Ovary (tissue), 9 donors: ENCODE measurements around the gene VCL. TPM values are rescaled to one million over a fixed set of nuclear protein-coding genes. Genes with fewer than 3 reads are reported as not detected.

Experiments used
- DNase-seq, 5 donors: peaks; one replicate each; pipeline ENCODE4 v3.0.0-alpha.2; 2019 to 2020
- H3K27ac ChIP-seq, 2 donors: fragments of 200-600 bp; one replicate each; pipeline versions ENCODE4 v1.5.1 to v1.8.0; 2019 to 2022
- H3K27me3 ChIP-seq: fragments of 200-600 bp; one replicate; pipeline ENCODE4 v1.8.0; 2022
- H3K36me3 ChIP-seq: fragments of 200-600 bp; sonication (generic); one replicate; pipeline ENCODE4 v1.5.1; 2019
- H3K4me1 ChIP-seq: one replicate; pipeline ENCODE4 v1.8.1; 2013; ENCODE audit warnings: mild to moderate bottlenecking, moderate library complexity; ENCODE audit not compliant: insufficient read depth
- H3K4me3 ChIP-seq: fragments of 200-600 bp; sonication (generic); one replicate; pipeline ENCODE4 v1.5.1; 2017
- H3K9me3 ChIP-seq, 2 donors: fragments of 200-600 bp in 1 of 2; sonication (generic) in 1 of 2; one replicate each; pipeline versions ENCODE4 v1.5.1 to v1.8.1; 2013 to 2019; ENCODE audit warnings: mild to moderate bottlenecking in 1 of 2, moderate library complexity in 1 of 2
- CTCF ChIP-seq, 3 donors: fragments of 450-650 bp in 2 of 3; fragments of 200-600 bp in 1 of 3; IDR thresholded peaks; one replicate each; pipeline versions ENCODE4 v1.5.1 to v1.8.0; 2016 to 2022; ENCODE audit warnings: antibody characterized with exemption in 3 of 3, mild to moderate bottlenecking in 1 of 3
- EP300 ChIP-seq: sonication (generic); formaldehyde crosslinking; IDR thresholded peaks from one replicate; pipeline ENCODE4 v1.6.1; 2017; ENCODE audit warnings: antibody characterized with exemption
- POLR2A ChIP-seq: fragments of 450-650 bp; IDR thresholded peaks from one replicate; pipeline ENCODE4 v1.6.1; 2017; ENCODE audit warnings: antibody characterized with exemption, mild to moderate bottlenecking, moderate library complexity
- WGBS, 3 donors: extraction: QIAGEN DNeasy Blood & Tissue Kit in 1 of 3; methylation state at CpG; one replicate each; pipeline versions ENCODE4 v1.1.5 to v1.1.7; 2013 to 2017; 5-methylcytosine and 5-hydroxymethylcytosine counted together
- intact Hi-C, 4 donors: fragments of 100-400 bp; cut with DNase I; formaldehyde crosslinking; loops; one replicate each; pipeline versions ENCODE4 v1.11.0 to v1.15.1; 2022 to 2023
- polyA plus RNA-seq, 2 donors: library from polyadenylated mRNA; stranded (reverse); fragments of 200-250 nt in 1 of 2; fragments of 350-450 nt in 1 of 2; fragmentation: Illumina TruSeq in 1 of 2; extraction: RNeasy Lipid Tissue Mini Kit (QIAGEN cat#74804) in 1 of 2; gene quantifications; one replicate each; pipeline ENCODE4 v1.2.3, GENCODE V29; 2013 to 2014
- total RNA-seq, 7 donors: library from RNA; depleted of rRNA in 2 of 7; stranded (reverse); fragments of >200 nt in 2 of 7; fragmentation: NEBNext Ultra II Directional in 3 of 7; extraction: Animal tissue kit (Norgen Biotek cat#: 25700) in 3 of 7; gene quantifications; one replicate each; pipeline versions ENCODE4 v1.1.0 to v1.2.4, GENCODE V29; 2016 to 2023
- donor health status: DM: no; HTN: no; CAD: no; lungs with moderate emphysema.
- donor health status: DM: no; HTN: no; CAD: no.
- donor health status: Bipolar disorder and iron deficiency.
- donor health status: DM: yes; HTN: yes; CAD: no.
- donor health status: DM: no; HTN: no; CAD: no.
- donor health status: DM: yes; HTN: yes; CAD: no.

VCL gene
- total and polyA plus RNA-seq, 9 donors = 43.3 to 189 (median 114) TPM

GRCh38 chr10:74048433-74048832 lies 50.5 kb downstream of the VCL start:
- H3K4me1 ChIP-seq = peaks cover 2% of the 10 kb centered on the region
- no peaks in the 10 kb centered on the region for H3K36me3 ChIP-seq
- H3K27ac ChIP-seq = no peak overlapping the region
- DNase-seq = no peak
- H3K27me3 ChIP-seq = no peaks in the 10 kb centered on the region
- no peak overlapping the region for H3K4me3 ChIP-seq
- intact Hi-C loops = no loop called here
- no peaks in the 10 kb centered on the region for H3K9me3 ChIP-seq
- 89 to 98% (median 97%) methylated on average over 2 of the region's 2 CpGs for WGBS, 3 donors
- TF ChIP-seq POLR2A = no peak
- no peak for TF ChIP-seq CTCF (IDR thresholded peaks at IDR 0.05)
- TF ChIP-seq EP300 = no peak

GRCh38 chr10:74049955-74050354 lies 52.0 kb downstream of the VCL start:
- Histone ChIP-seq H3K27ac (no peak overlapping the region), H3K4me1 (peaks cover 2% of the 10 kb centered on the region), H3K9me3 (no peaks in the 10 kb centered on the region), H3K27me3 (no peaks in the 10 kb centered on the region), H3K36me3 (no peaks in the 10 kb centered on the region), H3K4me3 (no peak overlapping the region)
- DNase-seq = no peak
- 37 to 52% (median 48%) methylated on average over 1 of the region's 1 CpG for WGBS, 3 donors
- TF ChIP-seq EP300 (no peak), CTCF (IDR thresholded peaks at IDR 0.05) (no peak), POLR2A (no peak)
- intact Hi-C loops = loop anchor here in 1 of 4 donors (10.0 kb wide), 1 partner anchor 45 kb away; no protein-coding TSS in a partner anchor

GRCh38 chr10:74050653-74051052 lies 52.7 kb downstream of the VCL start:
- DNase-seq = no peak
- no peaks in the 10 kb centered on the region for H3K27me3 ChIP-seq
- H3K36me3 ChIP-seq = no peaks in the 10 kb centered on the region
- H3K9me3 ChIP-seq = no peaks in the 10 kb centered on the region
- H3K4me3 ChIP-seq = no peak overlapping the region
- peaks cover 2% of the 10 kb centered on the region for H3K4me1 ChIP-seq
- TF ChIP-seq CTCF (IDR thresholded peaks at IDR 0.05) (no peak), POLR2A (no peak), EP300 (no peak)
- intact Hi-C loops = loop anchor here in 1 of 4 donors (10.0 kb wide), 1 partner anchor 46 kb away; no protein-coding TSS in a partner anchor
- WGBS, 3 donors = 81 to 100% (median 94%) methylated on average over 1 of the region's 1 CpG
- H3K27ac ChIP-seq = no peak overlapping the region

GRCh38 chr10:74051736-74052342 lies 53.9 kb downstream of the VCL start:
- no peaks in the 10 kb centered on the region for H3K27me3 ChIP-seq
- no peaks in the 10 kb centered on the region for H3K36me3 ChIP-seq
- no peak for DNase-seq
- TF ChIP-seq CTCF (IDR thresholded peaks at IDR 0.05) = no peak
- no peak for TF ChIP-seq POLR2A
- TF ChIP-seq EP300 = no peak
- H3K4me3 ChIP-seq = no peak overlapping the region
- peaks cover 6% of the 10 kb centered on the region for H3K4me1 ChIP-seq
- 71 to 87% (median 84%) methylated on average over 5 of the region's 5 CpGs for WGBS, 3 donors
- intact Hi-C loops = loop anchor here in 1 of 4 donors (10.0 kb wide), 1 partner anchor 47 kb away; no protein-coding TSS in a partner anchor
- H3K27ac ChIP-seq = no peak overlapping the region
- no peaks in the 10 kb centered on the region for H3K9me3 ChIP-seq
